Liver (tissue), 3 donors: ENCODE measurements around the gene LILRA1.
"Not testable (repeated sequence)": the region's sequence is repeated elsewhere in the genome, so short reads cannot be mapped to it uniquely, and the experiment has no call there.

Experiments
- ATF3 ChIP-seq: IDR thresholded peaks from 2 replicates; pipeline ENCODE4 v1.6.1; 2016; ENCODE audit warnings: antibody characterized with exemption
- CTCF ChIP-seq: fragments of 150-350 bp; IDR thresholded peaks from 2 replicates; pipeline ENCODE4 v1.5.1; 2017; ENCODE audit warnings: improper control_type of control experiment, low read depth, low read length; ENCODE audit not compliant: missing input control
- EGR1 ChIP-seq, 2 donors: IDR thresholded peaks; 2 replicates each; pipeline ENCODE4 v1.6.1; 2016 to 2018; ENCODE audit warnings: antibody characterized with exemption in 2 of 2, low read depth in 2 of 2
- FOXA1 ChIP-seq: IDR thresholded peaks from 2 replicates; pipeline ENCODE4 v1.6.1; 2016; ENCODE audit warnings: antibody characterized with exemption
- JUND ChIP-seq, 2 donors: IDR thresholded peaks; 2 replicates each; pipeline ENCODE4 v1.6.1; 2016; ENCODE audit warnings: antibody characterized with exemption in 2 of 2
- RAD21 ChIP-seq, 2 donors: IDR thresholded peaks; 2 replicates each; pipeline ENCODE4 v1.6.1; 2016; ENCODE audit warnings: antibody characterized with exemption in 2 of 2, mild to moderate bottlenecking in 2 of 2
- REST ChIP-seq: IDR thresholded peaks from 2 replicates; pipeline ENCODE4 v1.6.1; 2016; ENCODE audit warnings: antibody characterized with exemption, mild to moderate bottlenecking
- RXRA ChIP-seq, 2 donors: IDR thresholded peaks; 2 replicates each; pipeline ENCODE4 v1.6.1; 2017 to 2018; ENCODE audit warnings: antibody characterized with exemption in 2 of 2, mild to moderate bottlenecking in 1 of 2
- SP1 ChIP-seq: IDR thresholded peaks from 2 replicates; pipeline ENCODE4 v1.6.1; 2018; ENCODE audit warnings: antibody characterized with exemption, mild to moderate bottlenecking
- TAF1 ChIP-seq: conservative IDR thresholded peaks from 2 replicates; pipeline ENCODE4 v1.6.1; 2016; ENCODE audit warnings: antibody characterized with exemption, mild to moderate bottlenecking
- YY1 ChIP-seq: IDR thresholded peaks from 2 replicates; pipeline ENCODE4 v1.6.1; 2016; ENCODE audit warnings: antibody characterized with exemption, mild to moderate bottlenecking
- TF ChIP-seq, protein P1 (sequence below): IDR thresholded peaks from 2 replicates; pipeline ENCODE4 v1.6.1; 2016; ENCODE audit warnings: antibody characterized with exemption
- TF ChIP-seq, protein P2 (sequence below): IDR thresholded peaks from 2 replicates; pipeline ENCODE4 v1.6.1; 2016; ENCODE audit warnings: antibody characterized with exemption
- donor health status: healthy.
- donor health status: healthy.

GRCh38 chr19:54636081-54636480 lies 42.6 kb downstream of the LILRA1 start:
- TF ChIP-seq TAF1; CTCF; FOXA1; REST; EGR1 (IDR thresholded peaks at IDR 0.05; ENCODE audit: low read depth in 2 of 2); RAD21 (IDR thresholded peaks at IDR 0.05); ATF3; JUND (IDR thresholded peaks at IDR 0.05); SP1; YY1; RXRA (IDR thresholded peaks at IDR 0.05): not testable (repeated sequence)
- TF ChIP-seq, protein P1, sequence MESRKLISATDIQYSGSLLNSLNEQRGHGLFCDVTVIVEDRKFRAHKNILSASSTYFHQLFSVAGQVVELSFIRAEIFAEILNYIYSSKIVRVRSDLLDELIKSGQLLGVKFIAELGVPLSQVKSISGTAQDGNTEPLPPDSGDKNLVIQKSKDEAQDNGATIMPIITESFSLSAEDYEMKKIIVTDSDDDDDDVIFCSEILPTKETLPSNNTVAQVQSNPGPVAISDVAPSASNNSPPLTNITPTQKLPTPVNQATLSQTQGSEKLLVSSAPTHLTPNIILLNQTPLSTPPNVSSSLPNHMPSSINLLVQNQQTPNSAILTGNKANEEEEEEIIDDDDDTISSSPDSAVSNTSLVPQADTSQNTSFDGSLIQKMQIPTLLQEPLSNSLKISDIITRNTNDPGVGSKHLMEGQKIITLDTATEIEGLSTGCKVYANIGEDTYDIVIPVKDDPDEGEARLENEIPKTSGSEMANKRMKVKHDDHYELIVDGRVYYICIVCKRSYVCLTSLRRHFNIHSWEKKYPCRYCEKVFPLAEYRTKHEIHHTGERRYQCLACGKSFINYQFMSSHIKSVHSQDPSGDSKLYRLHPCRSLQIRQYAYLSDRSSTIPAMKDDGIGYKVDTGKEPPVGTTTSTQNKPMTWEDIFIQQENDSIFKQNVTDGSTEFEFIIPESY, result not testable (repeated sequence)
- TF ChIP-seq, protein P2, sequence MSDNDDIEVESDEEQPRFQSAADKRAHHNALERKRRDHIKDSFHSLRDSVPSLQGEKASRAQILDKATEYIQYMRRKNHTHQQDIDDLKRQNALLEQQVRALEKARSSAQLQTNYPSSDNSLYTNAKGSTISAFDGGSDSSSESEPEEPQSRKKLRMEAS, result not testable (repeated sequence)
